ENCODE data around the gene PDE4D. TPM values are rescaled to one million over a fixed set of nuclear protein-coding genes. Genes with fewer than 3 reads are reported as not detected.

The PDE4D gene
- total and polyA plus RNA-seq, 2 donors (not counting 3 experiments of a cell fraction or from before 2014, with no cell fraction given): 34.5 to 51.2 TPM

DNA sequence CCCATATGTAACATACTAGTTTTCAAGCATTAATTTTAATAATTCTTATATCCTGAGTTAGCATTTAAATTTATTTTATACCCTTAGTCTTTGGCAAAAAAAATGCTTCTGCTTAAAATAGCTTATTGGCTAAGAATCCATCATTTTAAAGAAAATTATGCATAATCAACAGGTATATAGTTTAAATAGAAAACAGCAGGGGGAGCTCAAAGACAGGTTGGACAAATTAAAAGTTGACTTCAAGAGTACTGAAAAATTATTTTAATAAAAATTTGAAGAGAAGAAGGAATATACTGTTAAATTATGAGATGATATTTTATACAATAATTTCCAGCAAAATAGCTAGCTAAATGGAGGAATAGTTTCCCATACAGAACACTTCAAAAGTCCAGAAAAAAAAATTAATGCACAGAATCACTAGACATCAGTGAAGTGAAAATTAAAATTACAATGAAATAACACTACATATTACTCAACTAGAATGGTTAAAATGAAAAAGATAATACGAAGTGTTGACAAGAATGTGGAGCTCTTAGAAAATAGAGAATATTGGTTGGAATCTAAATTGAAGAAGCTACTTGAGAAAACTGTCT is 387.1 kb downstream of the PDE4D start:
- intact Hi-C loops (cut with micrococcal nuclease) (loop anchor here (1.0 to 5.0 kb wide), 6 partner anchors 81 to 318 kb away; no protein-coding TSS in a partner anchor), dilution Hi-C loops (cut with MboI; ENCODE audit: extremely low pct_ligation_motif_present, low sequenced_read_pairs) (no loop called here)
- FAIRE-seq: no peak
- Histone ChIP-seq H3K9me1 (replicated peaks; ENCODE audit: control insufficient read depth, extremely low read depth, insufficient read depth, low read length) (no peaks in the 10 kb centered on the region), H2AFZ (ENCODE audit: low read depth, low read length) (no peak overlapping the region), H4K20me1 (replicated peaks; ENCODE audit: control insufficient read depth, extremely low read depth, insufficient read depth, low read length) (no peaks in the 10 kb centered on the region), H3K4me2 (ENCODE audit: insufficient read depth, low read length) (no peak overlapping the region), H3K27me3 (ENCODE audit: control insufficient read depth in 2 of 2, insufficient read depth in 2 of 2, low read length in 2 of 2) (peaks cover 0 to 4% of the 10 kb centered on the region in 2 experiments), H3K27ac (ENCODE audit: insufficient read depth, low read depth, low read length) (no peak overlapping the region), H3K9me3 (replicated peaks; ENCODE audit: control insufficient read depth, insufficient read depth, low read length) (no peaks in the 10 kb centered on the region), H3K4me1 (ENCODE audit: control insufficient read depth, extremely low read depth, insufficient read depth, low read length) (no peaks in the 10 kb centered on the region), H3K79me2 (ENCODE audit: control insufficient read depth, insufficient read depth, low read length) (no peaks in the 10 kb centered on the region), H3K36me3 (ENCODE audit: control insufficient read depth in 2 of 2, extremely low read depth in 1 of 2, insufficient read depth in 2 of 2, low read length in 2 of 2) (no peaks in the 10 kb centered on the region), H3K4me3 (replicated peaks in 1 of 3; ENCODE audit: insufficient read depth in 1 of 3, low read depth in 1 of 3, low read length in 3 of 3) (no peak overlapping the region), H3K9ac (replicated peaks; ENCODE audit: extremely low read depth, insufficient read depth, low read length) (no peak overlapping the region)
- ChIA-PET CTCF (interaction anchor here (0.7 to 5.4 kb wide), 55 partner anchors 9 to 318 kb away, joined by 3 to 160 read pairs (median 5); no protein-coding TSS in a partner anchor), POLR2A (no interaction called here)
- no TSS peak for BruUV-seq (replicated peaks)
- no peak for TF ChIP-seq POLR2AphosphoS5 (IDR thresholded peaks at IDR 0.05; ENCODE audit: insufficient read depth, low read depth, low read length)
- TF ChIP-seq, protein P1, sequence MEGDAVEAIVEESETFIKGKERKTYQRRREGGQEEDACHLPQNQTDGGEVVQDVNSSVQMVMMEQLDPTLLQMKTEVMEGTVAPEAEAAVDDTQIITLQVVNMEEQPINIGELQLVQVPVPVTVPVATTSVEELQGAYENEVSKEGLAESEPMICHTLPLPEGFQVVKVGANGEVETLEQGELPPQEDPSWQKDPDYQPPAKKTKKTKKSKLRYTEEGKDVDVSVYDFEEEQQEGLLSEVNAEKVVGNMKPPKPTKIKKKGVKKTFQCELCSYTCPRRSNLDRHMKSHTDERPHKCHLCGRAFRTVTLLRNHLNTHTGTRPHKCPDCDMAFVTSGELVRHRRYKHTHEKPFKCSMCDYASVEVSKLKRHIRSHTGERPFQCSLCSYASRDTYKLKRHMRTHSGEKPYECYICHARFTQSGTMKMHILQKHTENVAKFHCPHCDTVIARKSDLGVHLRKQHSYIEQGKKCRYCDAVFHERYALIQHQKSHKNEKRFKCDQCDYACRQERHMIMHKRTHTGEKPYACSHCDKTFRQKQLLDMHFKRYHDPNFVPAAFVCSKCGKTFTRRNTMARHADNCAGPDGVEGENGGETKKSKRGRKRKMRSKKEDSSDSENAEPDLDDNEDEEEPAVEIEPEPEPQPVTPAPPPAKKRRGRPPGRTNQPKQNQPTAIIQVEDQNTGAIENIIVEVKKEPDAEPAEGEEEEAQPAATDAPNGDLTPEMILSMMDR (IDR thresholded peaks at IDR 0.05; ENCODE audit: extremely low read depth in 1 of 2, insufficient read depth in 1 of 2, low read depth in 1 of 2, low read length in 2 of 2): peak; percentile 2 to 6
- peak; percentile 39 for DNase-seq (ENCODE audit: low read depth, low spot score)

DNA sequence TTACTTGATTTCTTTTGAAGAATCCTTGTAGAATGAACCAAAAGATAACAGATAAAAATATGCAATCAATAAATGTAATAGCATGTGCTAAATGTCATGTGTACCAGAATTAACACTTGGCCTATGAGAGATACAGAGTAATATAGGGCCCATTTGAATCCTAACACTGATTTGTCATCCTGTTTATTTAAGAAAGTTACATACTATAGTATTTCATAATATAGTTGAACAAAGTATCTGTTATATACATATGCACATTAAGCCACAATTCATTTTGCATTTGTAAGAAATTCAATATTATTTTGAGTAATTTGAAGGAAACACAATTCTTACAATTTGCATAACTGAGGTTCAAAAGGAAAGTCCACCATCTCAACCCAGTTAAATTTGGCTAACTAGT is 389.5 kb downstream of the PDE4D start:
- H3K9me1 ChIP-seq (replicated peaks; ENCODE audit: control insufficient read depth, extremely low read depth, insufficient read depth, low read length): no peaks in the 10 kb centered on the region
- no peak overlapping the region for H3K4me3 ChIP-seq (replicated peaks in 1 of 3; ENCODE audit: insufficient read depth in 1 of 3, low read depth in 1 of 3, low read length in 3 of 3)
- no peak for FAIRE-seq
- POLR2A ChIA-PET: no interaction called here
- H2AFZ ChIP-seq (ENCODE audit: low read depth, low read length): no peak overlapping the region
- H4K20me1 ChIP-seq (replicated peaks; ENCODE audit: control insufficient read depth, extremely low read depth, insufficient read depth, low read length): no peaks in the 10 kb centered on the region
- H3K27ac ChIP-seq (ENCODE audit: insufficient read depth, low read depth, low read length): no peak overlapping the region
- intact Hi-C loops (cut with micrococcal nuclease): no loop called here
- no peak overlapping the region for H3K4me2 ChIP-seq (ENCODE audit: insufficient read depth, low read length)
- H3K36me3 ChIP-seq (ENCODE audit: control insufficient read depth in 2 of 2, extremely low read depth in 1 of 2, insufficient read depth in 2 of 2, low read length in 2 of 2): no peaks in the 10 kb centered on the region
- dilution Hi-C loops (cut with MboI; ENCODE audit: extremely low pct_ligation_motif_present, low sequenced_read_pairs): no loop called here
- no peak overlapping the region for H3K9ac ChIP-seq (replicated peaks; ENCODE audit: extremely low read depth, insufficient read depth, low read length)
- no peaks in the 10 kb centered on the region for H3K9me3 ChIP-seq (replicated peaks; ENCODE audit: control insufficient read depth, insufficient read depth, low read length)
- H3K27me3 ChIP-seq (ENCODE audit: control insufficient read depth in 2 of 2, insufficient read depth in 2 of 2, low read length in 2 of 2): peaks cover 0 to 4% of the 10 kb centered on the region in 2 experiments
- H3K79me2 ChIP-seq (ENCODE audit: control insufficient read depth, insufficient read depth, low read length): no peaks in the 10 kb centered on the region
- no peak for TF ChIP-seq MYC (IDR thresholded peaks at IDR 0.05; ENCODE audit: low read depth, low read length)
- TF ChIP-seq POLR2AphosphoS5 (IDR thresholded peaks at IDR 0.05; ENCODE audit: insufficient read depth, low read depth, low read length): no peak
- TF ChIP-seq EZH2 (IDR thresholded peaks at IDR 0.05; ENCODE audit: borderline replicate concordance, low read depth, low read length, severe bottlenecking): no peak
- no peak for TF ChIP-seq FOS (IDR thresholded peaks at IDR 0.05; ENCODE audit: borderline replicate concordance, insufficient read depth, low read length)
- no TSS peak for BruUV-seq (replicated peaks)
- no peaks in the 10 kb centered on the region for H3K4me1 ChIP-seq (ENCODE audit: control insufficient read depth, extremely low read depth, insufficient read depth, low read length)
- no peak for DNase-seq (ENCODE audit: low read depth, low spot score)
- CTCF ChIA-PET: interaction anchor here (1.0 to 5.4 kb wide), 7 partner anchors 23 to 296 kb away, joined by 3 to 160 read pairs (median 16); no protein-coding TSS in a partner anchor

Data from endothelial cell of umbilical vein (primary cell).